ENCODE measurements around the gene CES4A.
A peak's percentile ranks its signal among the peaks of the same experiment; 100 is the strongest.

Gene CES4A

GRCh38 chr16:67017810-67018488, 29.6 kb downstream of the CES4A start:
- H3K4me1 ChIP-seq: peaks cover 18 to 62% (median 41%) of the 10 kb centered on the region in 10 experiments; a peak in 19 of 20 replicates
- TF ChIP-seq Cebpa-rat (IDR thresholded peaks at IDR 0.05): no peak
- no peak overlapping the region for H3K4me2 ChIP-seq
- H3K9ac ChIP-seq: no peak overlapping the region
- no peak overlapping the region for H3K27ac ChIP-seq
- H3K9me3 ChIP-seq (replicated peaks in 1 of 11): no peaks in the 10 kb centered on the region
- no peaks in the 10 kb centered on the region for H3K36me3 ChIP-seq
- H4K20me1 ChIP-seq: peaks cover 0 to 7% (median 0%) of the 10 kb centered on the region in 11 experiments; a peak in 1 of 22 replicates
- peaks cover 0 to 18% (median 0%) of the 10 kb centered on the region in 11 experiments; a peak in 6 of 22 replicates for H3K27me3 ChIP-seq
- H3K4me3 ChIP-seq: no peak overlapping the region

GRCh38 chr16:67019171-67019570, 30.8 kb downstream of the CES4A start:
- no peak for TF ChIP-seq Cebpa-rat (IDR thresholded peaks at IDR 0.05)
- H3K36me3 ChIP-seq: no peaks in the 10 kb centered on the region
- no peak overlapping the region for H3K9ac ChIP-seq
- peaks cover 0 to 5% (median 0%) of the 10 kb centered on the region in 11 experiments; a peak in 3 of 22 replicates for H3K27me3 ChIP-seq
- H4K20me1 ChIP-seq: no peaks in the 10 kb centered on the region
- no peaks in the 10 kb centered on the region for H3K9me3 ChIP-seq (replicated peaks in 1 of 11)
- peaks cover 16 to 56% (median 35%) of the 10 kb centered on the region in 10 experiments; a peak in 19 of 20 replicates for H3K4me1 ChIP-seq
- no peak overlapping the region for H3K4me3 ChIP-seq
- H3K4me2 ChIP-seq: no peak overlapping the region
- H3K27ac ChIP-seq: no peak overlapping the region

- H3K9me3 ChIP-seq (replicated peaks in 1 of 11): no peaks in the 10 kb centered on the region
Observed at GRCh38 chr16:67021321-67021720, 32.9 kb downstream of the CES4A start.

GRCh38 chr16:67022531-67023214, 34.3 kb downstream of the CES4A start:
- H4K20me1 ChIP-seq: no peaks in the 10 kb centered on the region
- no peaks in the 10 kb centered on the region for H3K9me3 ChIP-seq (replicated peaks in 1 of 11)
- H3K4me3 ChIP-seq: no peak overlapping the region
- H3K27me3 ChIP-seq: no peaks in the 10 kb centered on the region
- peaks cover 12 to 61% (median 43%) of the 10 kb centered on the region in 10 experiments; a peak in 19 of 20 replicates for H3K4me1 ChIP-seq
- H3K4me2 ChIP-seq: no peak overlapping the region
- no peak overlapping the region for H3K9ac ChIP-seq
- no peak for TF ChIP-seq Cebpa-rat (IDR thresholded peaks at IDR 0.05)
- no peak overlapping the region for H3K27ac ChIP-seq
- H3K36me3 ChIP-seq: no peaks in the 10 kb centered on the region

More at GRCh38 chr16:67021321-67021720, 32.9 kb downstream of the CES4A start:
- no peaks in the 10 kb centered on the region for H3K36me3 ChIP-seq
- peaks cover 12 to 56% (median 41%) of the 10 kb centered on the region in 10 experiments; a peak in 19 of 20 replicates for H3K4me1 ChIP-seq
- no peak overlapping the region for H3K9ac ChIP-seq
- TF ChIP-seq Cebpa-rat (IDR thresholded peaks at IDR 0.05): no peak
- no peak overlapping the region for H3K4me3 ChIP-seq
- H3K4me2 ChIP-seq: peak overlapping the region in 9 of 11 experiments; percentile 42 to 69 (median 57); a peak in 17 of 22 replicates
- H3K27me3 ChIP-seq: no peaks in the 10 kb centered on the region
- no peak overlapping the region for H3K27ac ChIP-seq
- H4K20me1 ChIP-seq: no peaks in the 10 kb centered on the region

- Histone ChIP-seq H3K36me3 (no peaks in the 10 kb centered on the region), H3K27ac (no peak overlapping the region), H3K27me3 (no peaks in the 10 kb centered on the region), H3K9ac (no peak overlapping the region), H3K9me3 (replicated peaks in 1 of 11) (no peaks in the 10 kb centered on the region), H3K4me1 (peaks cover 20 to 70% (median 51%) of the 10 kb centered on the region in 10 experiments; a peak in 19 of 20 replicates), H3K4me2 (peak overlapping the region in 8 of 11 experiments; percentile 58 to 83 (median 75); a peak in 6 of 22 replicates), H3K4me3 (no peak overlapping the region), H4K20me1 (no peaks in the 10 kb centered on the region)
- no peak for TF ChIP-seq Cebpa-rat (IDR thresholded peaks at IDR 0.05)
Observed at GRCh38 chr16:67023689-67024088, 35.3 kb downstream of the CES4A start.

GRCh38 chr16:67024384-67025209, 36.2 kb downstream of the CES4A start:
- Histone ChIP-seq H3K4me1 (peaks cover 20 to 70% (median 51%) of the 10 kb centered on the region in 10 experiments; a peak in 19 of 20 replicates), H4K20me1 (peaks cover 0 to 2% (median 0%) of the 10 kb centered on the region in 11 experiments; a peak in 1 of 22 replicates), H3K4me2 (peak overlapping the region; percentile 28 to 83 (median 71)), H3K9ac (0 out of 22 replicates have a peak overlapping the region, but pooled peaks of 2 of the 11 experiments have one; percentile 6 to 9), H3K27me3 (no peaks in the 10 kb centered on the region), H3K27ac (peak overlapping the region in 3 of 11 experiments; percentile 7 to 14 (median 12); a peak in 1 of 22 replicates), H3K9me3 (replicated peaks in 1 of 11) (no peaks in the 10 kb centered on the region), H3K36me3 (no peaks in the 10 kb centered on the region), H3K4me3 (no peak overlapping the region)
- TF ChIP-seq Cebpa-rat (IDR thresholded peaks at IDR 0.05): no peak

- H4K20me1 ChIP-seq: peaks cover 3 to 8% (median 4%) of the 10 kb centered on the region in 11 experiments; a peak in 19 of 22 replicates
- H3K4me2 ChIP-seq: peak overlapping the region; percentile 28 to 83 (median 71)
- no peak for TF ChIP-seq Cebpa-rat (IDR thresholded peaks at IDR 0.05)
- H3K4me3 ChIP-seq: no peak overlapping the region
- H3K36me3 ChIP-seq: peaks cover 0 to 2% (median 0%) of the 10 kb centered on the region in 11 experiments; a peak in 4 of 22 replicates
- H3K27ac ChIP-seq: 0 out of 22 replicates have a peak overlapping the region, but pooled peaks of 2 of the 11 experiments have one; percentile 12 to 14
- no peaks in the 10 kb centered on the region for H3K9me3 ChIP-seq (replicated peaks in 1 of 11)
- H3K9ac ChIP-seq: 0 out of 22 replicates have a peak overlapping the region, but pooled peaks of 2 of the 11 experiments have one; percentile 6 to 9
- H3K27me3 ChIP-seq: no peaks in the 10 kb centered on the region
- H3K4me1 ChIP-seq: peaks cover 21 to 70% (median 51%) of the 10 kb centered on the region in 10 experiments; a peak in 19 of 20 replicates
Observed at GRCh38 chr16:67025210-67025550, 36.8 kb downstream of the CES4A start.

- peaks cover 35 to 71% (median 51%) of the 10 kb centered on the region in 10 experiments for H3K4me1 ChIP-seq
Observed at GRCh38 chr16:67026570-67026969, 38.2 kb downstream of the CES4A start.

More at GRCh38 chr16:67026570-67026969, 38.2 kb downstream of the CES4A start:
- Histone ChIP-seq H3K9me3 (replicated peaks in 1 of 11) (no peaks in the 10 kb centered on the region), H3K36me3 (peaks cover 5 to 16% (median 12%) of the 10 kb centered on the region in 11 experiments; a peak in 20 of 22 replicates), H3K4me3 (no peak overlapping the region), H3K27ac (no peak overlapping the region), H3K9ac (no peak overlapping the region), H4K20me1 (peaks cover 16 to 22% (median 18%) of the 10 kb centered on the region in 11 experiments; a peak in 21 of 22 replicates), H3K27me3 (no peaks in the 10 kb centered on the region), H3K4me2 (peak overlapping the region in 4 of 11 experiments; percentile 10 to 89 (median 50); a peak in 2 of 22 replicates)
- TF ChIP-seq Cebpa-rat (IDR thresholded peaks at IDR 0.05): no peak

Data from BLaER1 treated with 17β-estradiol and CSF1 and Interleukin-3, amounts not matched to agents 10 nM and 100 nM (cell line).